Activated CD4-positive, alpha-beta T cell treated with anti-CD3 and anti-CD28 coated beads, Interleukin-2, amount 50 U/mL, for 16 hours (primary cell): Measurements from ENCODE around the gene CCDC34.
A peak's percentile ranks its signal among the peaks of the same experiment; 100 is the strongest.

Experiments
- DNase-seq: peaks from one replicate; pipeline ENCODE4 v3.0.0-alpha.2; 2020

Gene CCDC34

DNA sequence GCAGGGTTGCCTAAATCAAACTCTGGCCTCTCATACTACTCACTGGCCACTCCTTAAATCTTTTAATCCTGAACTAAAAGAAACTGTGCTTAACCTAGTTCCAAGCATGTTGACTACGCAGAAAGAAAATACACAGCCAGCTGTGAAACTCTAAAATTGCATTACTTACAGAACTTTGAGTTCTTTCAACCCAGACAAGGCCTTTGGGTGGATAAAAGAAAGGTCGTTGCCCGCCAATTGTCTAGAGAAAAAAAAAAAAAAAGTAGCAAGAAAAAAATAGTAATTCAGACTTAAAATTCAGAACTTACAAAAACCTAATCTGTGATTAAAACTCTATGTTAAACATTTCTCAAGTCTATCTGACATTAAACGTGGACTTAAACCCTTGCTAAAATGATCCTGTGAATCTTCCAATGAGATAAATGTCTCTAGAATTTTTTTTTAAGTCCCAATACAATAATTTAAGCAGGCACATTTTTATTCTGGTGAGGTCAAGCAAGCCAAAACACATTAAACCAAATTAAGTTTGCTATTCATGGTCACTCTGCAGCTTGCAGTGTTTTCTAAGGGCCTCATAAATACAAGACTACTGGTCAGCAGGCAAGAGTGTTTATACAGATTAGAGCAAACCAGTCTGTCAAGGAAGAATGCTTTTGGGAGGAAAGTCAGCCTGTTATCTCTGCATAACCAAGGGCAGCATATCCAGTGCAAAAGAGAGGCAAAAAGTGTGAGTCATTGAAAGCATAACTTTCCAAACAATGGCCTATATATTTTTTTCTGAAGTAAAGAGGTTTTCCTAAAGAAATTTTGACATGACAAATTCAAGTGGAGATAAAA is 29.5 kb upstream of the CCDC34 start:
- DNase-seq: no peak

DNA sequence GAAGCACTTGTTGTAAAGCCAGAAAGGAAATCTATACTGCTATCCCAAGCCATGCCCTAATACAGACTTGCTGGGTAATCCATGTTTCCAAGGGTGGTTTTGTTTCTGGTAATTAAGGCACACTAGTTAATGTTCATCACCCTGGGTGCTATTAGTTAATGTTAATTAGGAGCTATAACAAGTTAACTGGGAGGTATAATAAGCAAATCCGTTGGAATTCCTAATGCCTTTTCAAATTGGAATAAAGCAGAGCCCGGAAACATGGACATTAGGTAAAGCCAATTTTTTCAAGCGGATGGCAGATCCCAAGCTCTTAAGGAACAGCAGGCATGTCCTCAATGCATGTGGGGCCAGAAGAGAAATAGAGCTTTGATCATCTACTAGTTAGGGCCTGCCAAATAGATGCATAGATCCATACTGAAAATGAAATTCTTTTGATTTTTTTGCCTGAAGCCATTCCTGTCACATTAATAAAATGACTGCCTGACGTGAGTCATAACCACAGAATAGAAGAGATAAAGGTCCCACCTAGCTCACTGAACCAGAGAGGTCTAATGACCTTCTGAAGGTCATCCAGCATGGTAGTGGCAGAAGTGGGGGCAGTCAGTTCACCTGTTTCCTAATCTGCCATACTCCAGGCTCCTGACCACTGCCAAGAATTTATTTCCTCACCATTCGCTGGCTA is 28.5 kb upstream of the CCDC34 start:
- DNase-seq: no peak

DNA sequence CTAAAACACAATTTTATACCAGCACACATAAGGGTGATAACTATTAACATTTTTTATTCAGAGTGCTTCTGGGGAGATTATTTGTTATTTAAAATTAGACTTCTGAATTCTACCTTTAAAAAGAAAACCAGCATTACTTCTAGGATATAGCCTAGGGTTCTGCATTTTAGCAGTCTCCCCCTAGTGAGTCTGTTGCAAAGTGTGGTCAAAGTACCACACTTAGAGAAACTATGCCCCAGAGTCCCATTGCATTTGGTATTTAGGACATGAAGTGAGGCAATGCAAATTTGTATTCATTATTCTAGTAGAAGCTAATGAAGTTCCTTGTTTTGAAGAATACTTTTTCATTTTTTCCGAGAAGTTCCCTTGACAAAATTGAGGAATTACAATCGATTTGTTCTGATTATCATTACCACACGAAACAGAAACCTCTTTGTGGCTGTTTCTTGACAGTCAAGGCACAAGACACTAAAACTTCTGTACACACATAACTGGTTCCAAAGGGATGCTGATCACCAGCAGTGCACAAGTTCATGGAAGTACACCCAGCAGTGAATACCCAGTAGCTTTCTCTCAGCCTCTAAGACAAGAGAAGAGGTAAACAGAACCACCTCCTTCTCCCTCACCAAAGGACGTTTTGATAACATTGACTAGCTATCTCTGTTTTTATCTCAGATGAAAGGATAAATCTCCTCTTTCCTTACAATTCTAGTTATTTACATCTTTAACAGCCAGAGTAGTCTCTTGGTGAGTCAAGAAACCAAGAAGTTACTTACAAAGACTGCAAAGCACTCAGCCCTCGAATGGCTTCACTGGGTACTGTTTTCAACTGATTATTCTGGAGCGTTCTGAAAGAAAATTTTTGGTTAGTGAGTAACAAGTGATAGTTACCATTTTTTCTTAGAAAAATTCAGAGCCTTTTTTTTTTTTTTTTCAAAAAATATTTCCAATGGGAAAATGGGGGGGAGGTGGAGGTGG is 27.6 kb upstream of the CCDC34 start:
- DNase-seq: no peak

DNA sequence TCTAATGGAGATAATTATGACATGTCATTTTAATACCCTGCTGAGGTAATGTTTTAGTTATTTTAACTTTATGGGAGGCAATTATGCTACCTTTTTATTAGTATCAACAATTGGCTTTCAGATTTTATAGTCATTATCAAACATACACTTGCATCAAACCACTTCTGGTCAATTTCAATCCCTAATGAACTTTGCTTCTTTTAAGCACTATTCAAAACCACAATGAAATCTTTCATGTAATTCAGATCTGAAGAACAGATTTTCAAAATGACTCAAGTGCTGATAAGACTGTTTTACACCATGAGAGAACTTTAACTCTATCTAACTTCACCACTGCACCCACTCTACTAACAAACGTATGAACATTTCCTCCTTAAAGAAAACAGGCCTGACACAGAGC is 25.9 kb upstream of the CCDC34 start:
- peak; percentile 40 for DNase-seq

DNA sequence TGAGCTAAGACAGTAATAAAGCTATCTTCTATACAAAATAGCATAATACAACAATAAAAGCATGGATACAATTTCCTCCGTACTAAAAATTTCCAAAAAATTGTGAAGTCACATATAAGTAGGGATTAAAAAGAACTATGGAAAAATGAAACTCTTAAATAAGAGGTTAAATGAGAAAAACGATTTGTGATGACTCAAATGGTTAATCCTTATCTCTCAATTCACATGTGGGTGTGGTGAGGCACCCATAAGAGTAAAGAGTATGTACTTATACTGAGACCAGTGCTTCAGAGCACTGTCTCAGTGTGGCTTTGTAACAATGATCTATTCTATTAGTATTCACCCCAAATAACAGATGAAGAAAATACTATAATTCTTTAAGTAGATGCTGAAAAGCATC is 25.0 kb upstream of the CCDC34 start:
- DNase-seq: peak; percentile 36

DNA sequence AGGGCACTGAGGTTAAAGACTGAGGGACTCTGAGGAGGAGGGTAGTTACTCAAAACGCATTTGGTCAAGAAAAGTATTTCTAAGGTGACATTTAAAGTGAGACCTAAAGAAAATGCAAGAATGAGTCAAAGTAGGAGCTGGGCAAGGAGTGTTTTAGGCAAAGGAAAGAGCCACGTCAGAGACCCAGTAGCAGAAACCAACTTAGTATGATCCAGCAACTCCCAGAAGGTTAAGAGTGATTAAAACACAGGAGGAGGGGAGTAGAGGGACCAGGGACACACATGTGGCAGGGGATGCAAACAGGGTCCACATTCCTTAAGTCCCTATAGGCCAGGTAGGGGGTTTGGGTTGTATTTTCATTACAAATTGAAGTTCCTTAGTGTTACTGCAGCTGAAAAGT is 24.3 kb upstream of the CCDC34 start:
- DNase-seq: peak; percentile 34

DNA sequence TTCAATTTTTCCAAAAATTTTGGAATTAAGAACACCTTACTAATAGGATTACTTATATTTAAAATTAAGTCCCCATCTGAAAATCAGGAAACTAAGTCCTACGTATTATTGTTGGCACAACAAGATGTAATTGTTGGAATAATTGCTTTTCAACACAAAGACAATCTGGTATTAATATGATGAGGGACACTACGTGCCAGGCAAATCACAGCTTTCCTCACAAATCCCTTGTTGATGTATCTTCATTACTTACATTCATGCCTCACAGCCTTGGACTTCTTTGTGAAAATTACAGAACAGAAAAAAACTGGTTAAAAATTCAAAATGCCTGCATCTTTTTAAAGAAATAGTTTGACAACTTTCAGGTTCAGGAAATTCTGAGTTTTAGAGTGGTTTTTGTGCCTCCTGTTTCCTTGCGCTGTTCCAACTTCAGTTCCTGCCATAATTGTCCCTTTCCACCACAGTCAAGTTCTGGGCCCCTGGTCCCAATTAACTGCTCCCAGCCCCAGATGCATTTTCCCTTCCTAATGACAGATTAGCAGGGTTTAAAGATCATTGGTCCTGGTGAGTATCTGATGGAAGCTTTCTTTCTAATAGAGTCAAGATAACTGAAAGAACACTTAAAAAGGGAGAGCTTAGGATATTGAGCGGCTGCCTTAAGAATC is 23.3 kb upstream of the CCDC34 start:
- DNase-seq: no peak

DNA sequence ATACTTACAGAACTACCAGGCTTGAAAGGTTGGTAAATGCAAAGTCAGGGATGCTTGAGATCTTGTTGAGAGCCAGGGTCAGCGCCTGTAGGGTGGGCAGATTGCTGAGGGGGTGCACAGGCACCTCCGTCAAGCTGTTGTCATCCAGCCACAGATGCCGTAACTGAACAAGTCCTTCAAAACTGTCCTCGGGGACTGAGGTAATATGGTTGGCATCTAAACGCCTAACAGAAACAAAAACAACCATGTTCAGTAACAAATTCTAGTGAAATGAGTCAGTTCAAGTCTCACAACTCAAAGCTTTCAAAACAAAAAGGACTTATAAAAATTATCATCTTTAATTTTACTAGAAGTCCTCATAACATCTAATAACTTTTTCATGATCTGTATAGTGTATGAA is 22.2 kb upstream of the CCDC34 start:
- peak; percentile 8 for DNase-seq

DNA sequence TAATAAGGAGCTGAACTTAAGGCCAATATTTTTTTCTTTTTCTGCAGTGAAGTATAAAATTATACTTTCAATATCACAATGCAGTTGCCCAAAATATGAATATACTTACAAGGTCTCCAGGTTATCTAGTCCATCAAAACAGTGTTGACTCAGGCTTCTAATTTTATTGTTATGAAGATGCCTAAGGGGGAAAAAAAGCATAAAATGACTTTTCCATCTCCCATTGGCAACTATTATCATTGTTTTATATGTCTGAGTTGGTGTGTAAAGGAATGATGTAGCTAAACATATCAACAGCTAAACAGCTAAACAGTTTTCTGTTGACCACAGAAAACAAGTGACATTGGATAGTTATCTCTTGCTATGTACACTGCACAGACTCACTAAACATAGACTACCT is 21.2 kb upstream of the CCDC34 start:
- DNase-seq: no peak

DNA sequence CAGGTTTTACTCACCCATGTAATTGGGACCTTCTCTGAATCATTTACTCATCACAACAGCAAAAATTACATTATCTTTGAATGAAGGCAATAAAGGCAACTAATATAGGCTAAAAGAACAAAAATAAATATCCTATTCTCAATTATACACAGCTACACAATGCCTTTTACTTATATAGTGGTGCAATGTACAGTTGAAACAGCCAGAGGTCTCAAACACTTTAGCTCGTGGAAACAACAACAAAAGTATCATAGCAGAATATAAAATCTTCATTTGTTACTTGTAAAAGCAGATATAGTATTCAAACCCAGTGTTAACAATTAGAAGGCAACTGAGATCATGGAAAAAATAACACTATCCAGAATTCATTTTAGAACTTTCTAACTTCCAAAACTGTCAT is 20.6 kb upstream of the CCDC34 start:
- DNase-seq: no peak

DNA sequence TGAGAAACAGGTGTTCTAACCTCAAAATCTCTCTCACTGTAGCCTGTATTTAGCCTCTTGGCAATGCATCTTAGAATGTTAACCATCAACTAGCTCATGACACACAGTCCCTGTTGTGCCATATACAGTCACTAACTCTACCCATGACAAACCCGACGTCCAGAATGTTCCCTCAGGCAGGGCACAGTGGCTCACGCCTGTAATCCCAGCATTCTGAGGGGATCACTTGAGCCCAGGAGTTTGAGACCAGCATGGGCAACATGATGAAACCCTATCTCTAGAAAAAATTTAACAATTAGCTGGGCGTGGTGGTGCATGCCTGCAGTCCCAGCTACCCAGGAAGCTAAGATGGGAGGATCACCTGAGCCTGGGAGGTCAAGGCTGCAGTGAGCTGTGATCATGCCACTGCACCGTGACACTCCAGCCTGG is 18.2 kb upstream of the CCDC34 start:
- no peak for DNase-seq

DNA sequence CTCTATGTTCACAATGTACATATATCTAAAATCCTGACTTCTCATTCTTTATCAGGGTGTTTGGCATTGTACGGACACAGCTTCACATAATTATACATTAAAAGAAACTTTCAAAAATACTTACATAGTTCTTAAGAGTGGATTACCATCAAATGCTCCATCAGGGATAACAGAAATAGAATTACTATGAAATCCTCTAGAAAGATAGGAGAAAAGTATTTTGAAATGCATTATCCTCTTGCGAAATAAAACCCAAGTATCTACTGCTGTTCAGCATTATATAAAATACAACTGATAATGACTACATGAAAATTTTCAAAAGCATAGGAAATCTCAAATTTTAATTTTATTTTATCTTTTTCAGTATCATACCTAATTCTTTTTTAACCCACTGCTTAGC is 17.8 kb upstream of the CCDC34 start:
- DNase-seq: no peak

DNA sequence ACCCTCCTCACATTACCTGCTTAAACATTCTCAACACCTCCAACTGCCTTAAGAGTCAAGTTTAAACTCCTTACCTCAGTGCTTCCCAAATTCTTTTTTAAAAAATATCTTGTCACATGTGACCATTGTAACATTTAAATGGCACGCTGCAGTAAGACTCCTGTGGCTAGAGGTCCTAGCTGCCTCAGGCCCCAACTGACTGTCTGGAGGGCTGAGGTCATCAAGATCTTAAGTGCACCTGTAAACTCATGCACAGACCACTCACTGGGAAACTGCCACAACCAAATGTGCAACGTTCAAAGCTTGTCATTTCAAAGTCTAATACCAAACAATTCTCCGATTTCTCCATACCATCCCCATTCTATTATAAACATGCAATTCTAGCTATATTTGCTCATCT is 16.4 kb upstream of the CCDC34 start:
- DNase-seq: no peak

DNA sequence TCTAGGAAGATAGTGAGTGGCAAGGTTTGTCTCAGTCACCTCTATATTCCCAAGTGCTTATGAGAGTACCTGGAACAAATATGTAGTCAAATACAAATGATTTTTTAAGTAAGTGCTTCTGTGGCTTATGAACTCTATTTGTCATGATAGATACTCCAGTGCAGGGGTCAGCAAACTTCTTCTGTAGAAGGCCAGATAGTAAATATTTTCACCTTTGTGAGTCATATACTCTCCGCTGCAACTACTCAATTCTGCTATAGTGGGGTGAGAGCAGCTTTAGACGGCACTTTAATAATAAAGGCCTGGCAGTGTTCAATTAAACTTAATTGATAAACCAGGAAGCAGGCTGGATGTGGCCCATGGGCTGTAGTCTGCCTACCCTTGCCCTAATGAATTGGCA is 12.4 kb upstream of the CCDC34 start:
- DNase-seq: no peak

DNA sequence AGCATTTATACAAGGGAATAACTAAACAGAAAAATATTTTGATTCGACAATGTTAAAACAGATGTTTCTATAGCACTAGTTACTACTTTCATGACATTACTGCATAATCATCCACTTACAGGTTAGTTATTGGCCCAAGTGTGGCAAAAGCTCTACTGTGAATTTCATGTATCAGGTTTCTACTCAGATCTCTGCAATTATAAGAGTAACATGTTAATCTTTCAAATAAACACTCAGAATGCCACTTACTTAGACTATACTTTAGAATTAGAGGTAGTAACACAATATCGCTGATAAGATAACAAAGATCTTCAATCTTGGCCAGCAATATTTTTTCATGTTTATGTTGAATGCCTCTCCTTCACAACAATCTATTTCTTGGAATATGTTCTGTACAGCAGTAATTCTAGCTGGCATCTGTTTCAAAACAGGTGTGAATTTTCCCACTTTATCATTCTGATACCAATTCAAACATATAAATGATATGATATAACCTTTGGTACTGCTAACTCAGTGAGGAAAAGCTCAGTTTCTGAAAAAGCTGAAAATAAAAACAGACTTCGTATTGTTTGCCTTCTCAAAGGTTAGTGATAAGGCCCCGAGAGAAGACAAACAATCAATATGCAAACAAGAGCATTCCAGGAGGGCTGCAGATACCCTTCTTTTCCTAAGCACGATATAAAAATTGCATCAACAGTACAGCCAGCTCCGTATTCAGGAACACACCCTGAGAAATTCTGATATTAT is 11.0 kb upstream of the CCDC34 start:
- no peak for DNase-seq

DNA sequence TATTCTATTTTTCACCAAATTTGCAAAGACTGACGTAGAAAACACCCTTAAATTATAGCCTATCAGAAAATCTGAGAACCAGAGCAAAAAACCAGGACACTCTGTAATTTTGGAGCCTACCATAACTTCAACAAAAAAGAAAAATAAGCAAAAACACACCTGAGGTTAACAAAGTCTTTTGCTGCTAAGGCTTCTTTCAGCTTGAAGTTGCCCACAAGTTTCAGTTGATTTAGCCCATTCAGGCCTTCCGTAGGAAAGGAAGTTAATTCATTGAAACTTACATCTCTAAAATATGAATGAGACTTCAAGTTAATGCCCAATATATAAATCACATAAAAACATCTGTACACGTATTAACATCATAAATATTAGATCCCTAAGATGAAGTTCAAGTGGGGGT is 10.4 kb upstream of the CCDC34 start:
- no peak for DNase-seq

DNA sequence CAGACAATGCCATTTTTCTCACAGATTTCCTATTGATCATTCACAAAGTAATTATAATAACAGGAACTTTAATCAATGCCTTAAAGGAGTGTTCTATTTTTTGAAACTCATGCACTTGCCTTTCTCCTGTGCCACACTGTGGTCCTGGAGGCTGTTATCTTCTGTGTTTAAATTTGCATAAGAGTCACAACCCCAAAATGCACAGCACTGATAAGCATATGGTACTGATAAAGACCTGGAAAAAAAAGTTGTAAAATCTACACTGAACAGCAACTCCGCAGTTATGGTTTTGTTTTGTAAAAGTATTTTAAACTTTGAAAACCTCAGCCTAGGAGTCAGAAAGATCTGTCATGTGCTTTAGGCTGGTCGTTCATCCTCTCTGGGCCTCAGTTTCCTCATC is 9.1 kb upstream of the CCDC34 start:
- DNase-seq: no peak

DNA sequence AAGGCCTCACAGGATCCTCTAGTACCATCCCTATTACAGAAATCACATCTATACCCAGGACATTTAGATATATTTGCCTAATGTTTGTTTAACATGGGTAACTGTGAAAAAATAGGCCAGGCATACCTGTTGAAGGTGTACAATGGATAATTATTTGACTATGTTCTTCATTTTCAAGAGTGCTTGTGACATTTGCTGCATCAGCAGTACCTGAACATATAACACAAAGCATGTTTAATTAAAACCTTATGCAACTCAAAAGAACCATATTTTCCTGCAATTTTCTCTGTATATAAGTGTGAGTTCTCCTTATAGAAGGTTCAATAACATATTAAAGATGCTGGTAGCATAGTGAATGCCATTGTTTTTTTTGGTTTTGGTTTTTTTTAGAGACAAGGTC is 8.5 kb upstream of the CCDC34 start:
- DNase-seq: no peak

DNA sequence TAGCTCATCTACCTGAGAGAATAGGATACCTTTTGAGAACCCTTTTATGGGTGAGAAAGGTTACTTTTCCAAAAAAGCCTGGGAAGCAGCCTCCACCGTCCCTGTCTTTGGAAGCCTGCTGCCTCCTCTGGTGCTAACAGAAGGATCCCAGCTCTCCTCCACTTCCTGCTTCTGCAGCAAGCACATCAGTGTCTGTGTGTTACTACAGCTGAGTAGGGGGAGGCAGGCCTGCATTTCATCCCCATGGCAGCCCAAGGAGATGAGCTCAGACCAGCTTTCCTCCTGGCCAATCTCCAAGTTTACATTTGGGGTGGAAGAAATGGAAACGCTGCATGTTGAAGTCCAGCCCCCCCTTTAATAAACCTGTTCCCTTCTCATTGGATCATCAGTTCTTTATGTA is 7.4 kb upstream of the CCDC34 start:
- no peak for DNase-seq

DNA sequence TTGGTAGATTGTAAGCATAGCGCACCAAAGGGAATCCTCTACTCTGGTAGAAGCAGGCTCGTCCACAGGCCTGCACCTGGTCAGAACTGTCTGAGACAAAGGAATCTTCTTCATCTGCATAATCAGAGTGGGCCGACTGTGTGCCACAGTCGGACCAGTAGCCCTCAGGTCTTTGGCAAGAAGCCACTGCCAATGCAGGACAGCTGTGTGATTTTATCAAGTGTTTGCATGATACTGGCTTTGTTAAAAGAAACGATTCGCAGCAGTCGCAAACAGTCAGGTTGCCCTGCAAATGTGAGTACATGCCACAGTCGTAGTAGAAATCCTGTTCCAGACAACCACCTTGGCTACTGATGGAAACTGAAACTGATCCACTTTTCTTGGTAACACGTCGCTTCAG is 4.9 kb upstream of the CCDC34 start:
- DNase-seq: no peak

DNA sequence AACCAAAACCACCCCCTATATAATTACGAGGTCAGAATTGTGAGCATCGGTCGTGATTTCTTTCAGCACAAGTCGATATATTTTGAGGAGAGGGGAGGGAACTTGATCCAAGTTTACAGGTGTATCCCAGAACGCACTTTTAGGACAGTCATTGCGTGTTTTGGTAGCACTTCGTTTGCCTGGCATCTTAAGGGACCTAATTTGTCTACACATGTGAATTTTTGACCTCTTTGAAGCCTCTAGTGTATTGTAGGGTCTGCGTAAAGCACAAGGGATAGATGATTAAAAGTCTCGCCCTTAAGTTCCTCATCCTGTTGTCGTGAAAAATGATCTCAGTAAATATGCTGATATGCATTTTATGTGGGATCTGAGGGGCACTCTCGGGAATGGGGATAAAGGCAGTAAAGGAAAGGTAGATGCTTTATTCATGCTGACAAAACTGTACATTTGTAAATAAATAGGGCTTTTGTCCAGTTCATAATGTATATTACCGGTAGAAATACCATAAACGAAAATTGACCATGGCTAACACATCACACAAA is 632 bp upstream of the CCDC34 start:
- DNase-seq: no peak
